ENCODE data around the gene ZNF747.

ZNF747 gene

GRCh38 chr16:30534368-30535105 is at the start of gene ZNF747:
TSS of gene ZNF747 (minus strand) at chr16:30534858. CDS start at chr16:30534679, 179 bp downstream.
- Histone ChIP-seq H3K9me3 (ENCODE audit: control insufficient read depth, insufficient read depth, low read length) (no peaks in the 10 kb centered on the region), H3K9ac (ENCODE audit: low read depth, low read length) (peak within 1 kb of the TSS; percentile 93), H3K4me1 (ENCODE audit: control insufficient read depth, insufficient read depth, low read length) (peaks cover 6% of the 10 kb centered on the region), H3K4me3 (ENCODE audit: low read depth, low read length) (peak within 1 kb of the TSS; percentile 58), H3K36me3 (ENCODE audit: control insufficient read depth, insufficient read depth, low read length) (peaks cover 6% of the 10 kb centered on the region), H3K27me3 (ENCODE audit: control insufficient read depth, insufficient read depth, low read length) (no peaks in the 10 kb centered on the region)

DNA sequence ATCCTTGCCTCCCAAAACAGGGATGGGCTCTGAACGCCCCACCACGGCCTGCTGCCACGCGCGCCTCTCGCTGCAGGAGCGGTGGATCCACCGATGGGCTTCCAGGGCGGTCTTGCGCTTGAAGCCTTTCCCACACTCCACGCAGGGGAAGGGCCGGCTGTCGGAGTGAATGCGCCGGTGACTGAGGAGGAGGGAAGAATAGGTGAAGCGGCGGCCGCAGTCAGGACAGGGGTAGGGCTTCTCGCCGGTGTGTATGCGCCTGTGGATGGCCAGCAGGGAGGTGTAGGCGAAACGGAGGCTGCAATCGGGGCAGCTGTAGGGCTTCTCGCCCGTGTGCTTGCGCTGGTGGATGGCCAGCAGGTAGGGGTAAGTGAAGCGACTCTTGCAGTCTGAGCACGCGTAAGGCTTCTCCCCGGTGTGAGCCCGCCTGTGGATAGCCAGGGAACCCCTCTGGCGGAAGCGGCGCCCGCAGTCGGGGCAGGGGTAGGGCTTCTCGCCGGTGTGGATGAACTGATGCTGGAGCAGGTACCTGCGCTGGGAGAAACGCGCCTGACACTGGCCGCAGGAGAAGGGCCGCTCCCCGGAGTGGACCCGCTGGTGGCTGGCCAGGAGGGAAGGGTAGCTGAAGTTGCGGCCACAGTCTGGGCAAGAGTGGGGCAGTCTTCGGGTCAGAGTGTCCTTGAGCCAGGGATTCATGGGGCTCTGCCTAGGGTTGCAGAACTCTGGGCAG is 48.1 kb upstream of the ZNF747 start:
- no peak overlapping the region for H3K4me3 ChIP-seq (ENCODE audit: low read depth, low read length)
- no peaks in the 10 kb centered on the region for H3K9me3 ChIP-seq (ENCODE audit: control insufficient read depth, insufficient read depth, low read length)
- peaks cover 26% of the 10 kb centered on the region for H3K36me3 ChIP-seq (ENCODE audit: control insufficient read depth, insufficient read depth, low read length)
- no peaks in the 10 kb centered on the region for H3K4me1 ChIP-seq (ENCODE audit: control insufficient read depth, insufficient read depth, low read length)
- H3K27me3 ChIP-seq (ENCODE audit: control insufficient read depth, insufficient read depth, low read length) = no peaks in the 10 kb centered on the region
- no peak overlapping the region for H3K9ac ChIP-seq (ENCODE audit: low read depth, low read length)

GRCh38 chr16:30581457-30581856 is 46.8 kb upstream of the ZNF747 start:
- Histone ChIP-seq H3K4me3 (ENCODE audit: low read depth, low read length) (no peak overlapping the region), H3K27me3 (ENCODE audit: control insufficient read depth, insufficient read depth, low read length) (no peaks in the 10 kb centered on the region), H3K9ac (ENCODE audit: low read depth, low read length) (no peak overlapping the region), H3K4me1 (ENCODE audit: control insufficient read depth, insufficient read depth, low read length) (no peaks in the 10 kb centered on the region), H3K36me3 (ENCODE audit: control insufficient read depth, insufficient read depth, low read length) (peaks cover 26% of the 10 kb centered on the region), H3K9me3 (ENCODE audit: control insufficient read depth, insufficient read depth, low read length) (no peaks in the 10 kb centered on the region)

DNA sequence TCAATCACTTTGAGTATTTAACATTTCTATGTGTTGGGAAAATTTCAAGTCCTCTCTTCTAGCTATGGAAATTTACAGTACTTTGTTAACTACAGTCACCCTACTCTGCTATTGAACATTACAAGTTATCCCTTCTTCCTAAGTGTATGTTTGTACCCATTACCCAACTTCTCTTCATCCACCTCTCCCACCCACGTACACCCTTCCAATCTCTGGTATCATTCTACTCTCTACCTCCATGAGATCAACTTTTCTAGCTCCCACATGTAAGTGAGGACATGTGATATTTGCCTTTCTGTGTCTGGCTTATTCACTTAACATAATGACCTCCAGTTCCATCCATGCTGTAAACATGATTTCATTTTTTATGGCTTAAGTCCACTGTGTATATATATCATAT is 40.0 kb upstream of the ZNF747 start:
- H3K27me3 ChIP-seq (ENCODE audit: control insufficient read depth, insufficient read depth, low read length) = no peaks in the 10 kb centered on the region
- H3K36me3 ChIP-seq (ENCODE audit: control insufficient read depth, insufficient read depth, low read length) = peaks cover 3% of the 10 kb centered on the region
- H3K9me3 ChIP-seq (ENCODE audit: control insufficient read depth, insufficient read depth, low read length) = no peaks in the 10 kb centered on the region
- peaks cover 2% of the 10 kb centered on the region for H3K4me1 ChIP-seq (ENCODE audit: control insufficient read depth, insufficient read depth, low read length)
- no peak overlapping the region for H3K4me3 ChIP-seq (ENCODE audit: low read depth, low read length)
- H3K9ac ChIP-seq (ENCODE audit: low read depth, low read length) = no peak overlapping the region

DNA sequence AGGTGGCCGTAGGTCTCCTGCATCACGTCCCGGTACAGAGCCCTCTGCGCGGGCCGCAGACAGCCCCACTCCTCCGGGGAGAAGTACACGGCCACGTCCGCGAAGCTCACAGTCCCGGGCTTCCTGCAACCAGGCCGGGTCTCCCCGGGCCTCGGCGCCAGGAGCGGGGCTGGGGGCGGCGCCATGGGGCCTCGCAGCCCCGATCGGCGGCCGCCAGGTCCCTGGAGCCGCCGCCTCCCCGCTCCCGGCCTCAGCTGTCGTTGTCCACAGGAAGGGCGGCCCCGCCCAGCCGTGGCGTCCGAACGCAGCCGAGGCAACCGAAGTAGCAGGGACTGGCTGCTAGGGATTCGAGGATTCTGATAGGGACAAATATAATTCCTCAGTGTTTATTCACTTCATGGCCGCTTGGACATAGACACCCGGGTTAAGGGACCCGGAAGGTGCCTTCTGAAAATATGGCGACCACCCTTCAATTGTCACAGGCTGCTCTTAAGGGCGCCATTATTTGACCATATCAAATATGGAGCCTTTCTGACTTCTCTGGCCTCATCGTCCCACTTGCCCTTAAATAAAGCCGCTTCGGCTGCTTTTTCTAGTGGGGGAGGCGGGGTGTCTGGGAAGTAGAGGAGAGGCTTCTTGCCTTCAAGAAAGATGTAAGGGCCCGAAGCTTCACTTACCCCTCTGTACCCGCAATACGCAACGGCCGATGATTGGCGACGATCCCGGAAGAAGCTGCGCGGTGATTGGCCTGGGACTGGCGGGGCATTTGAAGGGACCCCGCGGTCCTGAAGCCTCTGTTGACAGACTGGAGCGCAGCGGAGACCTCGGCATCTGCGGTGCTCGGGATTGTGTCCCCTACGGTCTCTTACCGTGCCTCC is 37.0 kb upstream of the ZNF747 start, which contains the start of gene ZNF688:
Gene ZNF688 (minus strand): TSS at position 270 of the 878 bp plus-strand sequence. CDS start 85 bp downstream, at position 185.
- Histone ChIP-seq H3K27me3 (ENCODE audit: control insufficient read depth, insufficient read depth, low read length) (no peaks in the 10 kb centered on the region), H3K36me3 (ENCODE audit: control insufficient read depth, insufficient read depth, low read length) (no peaks in the 10 kb centered on the region), H3K4me1 (ENCODE audit: control insufficient read depth, insufficient read depth, low read length) (peaks cover 2% of the 10 kb centered on the region), H3K9me3 (ENCODE audit: control insufficient read depth, insufficient read depth, low read length) (no peaks in the 10 kb centered on the region), H3K9ac (ENCODE audit: low read depth, low read length) (peak within 1 kb of the TSS; percentile 83), H3K4me3 (ENCODE audit: low read depth, low read length) (peak within 1 kb of the TSS; percentile 89)

- H3K9me3 ChIP-seq (ENCODE audit: control insufficient read depth, insufficient read depth, low read length) = no peaks in the 10 kb centered on the region
- H3K36me3 ChIP-seq (ENCODE audit: control insufficient read depth, insufficient read depth, low read length) = no peaks in the 10 kb centered on the region
- H3K4me1 ChIP-seq (ENCODE audit: control insufficient read depth, insufficient read depth, low read length) = peaks cover 2% of the 10 kb centered on the region
- peak overlapping the region; percentile 83 for H3K9ac ChIP-seq (ENCODE audit: low read depth, low read length)
- H3K4me3 ChIP-seq (ENCODE audit: low read depth, low read length) = peak overlapping the region; percentile 89
- H3K27me3 ChIP-seq (ENCODE audit: control insufficient read depth, insufficient read depth, low read length) = peaks cover 2% of the 10 kb centered on the region
These were observed 36.2 kb upstream of the ZNF747 start for GRCh38 chr16:30570636-30571444.

DNA sequence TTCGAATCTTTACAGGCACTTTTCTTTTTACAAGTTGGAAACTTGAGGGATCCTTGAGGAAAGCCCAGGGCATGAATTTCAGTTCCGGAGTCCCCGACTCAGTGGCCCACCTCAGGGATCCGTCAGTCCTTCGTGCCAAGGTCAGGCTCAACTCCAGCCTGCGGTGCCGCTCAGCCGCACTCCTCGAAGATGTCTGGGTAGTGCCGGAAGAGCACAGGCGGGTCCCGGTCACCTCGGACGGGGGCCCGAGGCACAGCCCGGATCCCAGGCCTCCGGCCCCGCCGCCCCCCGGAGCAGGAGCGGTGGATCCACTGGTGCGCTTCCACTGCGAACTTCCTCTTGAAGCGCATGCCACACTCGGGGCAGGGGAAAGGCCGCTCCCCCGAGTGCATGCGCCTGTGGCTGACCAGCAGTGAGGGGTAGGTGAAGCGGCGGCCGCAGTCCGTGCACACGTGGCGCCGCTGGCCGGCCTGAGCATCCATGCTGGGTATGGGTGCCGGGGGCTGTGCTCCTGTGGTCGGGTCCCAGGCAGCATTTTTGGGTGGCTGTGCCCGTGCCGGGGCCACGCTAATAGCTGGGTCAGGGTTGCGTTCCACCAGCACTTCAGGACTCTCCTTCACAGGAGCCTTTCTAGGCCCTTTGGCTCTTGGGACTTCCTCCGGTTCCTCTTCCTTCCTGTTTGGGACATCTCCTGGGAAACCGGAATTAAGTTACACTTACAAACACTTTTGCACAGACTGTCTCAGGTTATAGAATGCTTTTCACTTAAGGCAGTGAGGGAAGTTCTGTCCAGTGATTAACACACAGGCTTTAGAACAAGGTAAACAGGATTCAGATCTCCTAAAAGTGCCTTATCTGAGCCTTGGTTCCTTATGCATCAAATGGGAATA is 35.3 kb upstream of the ZNF747 start:
- no peaks in the 10 kb centered on the region for H3K9me3 ChIP-seq (ENCODE audit: control insufficient read depth, insufficient read depth, low read length)
- no peak overlapping the region for H3K9ac ChIP-seq (ENCODE audit: low read depth, low read length)
- H3K4me3 ChIP-seq (ENCODE audit: low read depth, low read length) = no peak overlapping the region
- H3K4me1 ChIP-seq (ENCODE audit: control insufficient read depth, insufficient read depth, low read length) = peaks cover 2% of the 10 kb centered on the region
- H3K27me3 ChIP-seq (ENCODE audit: control insufficient read depth, insufficient read depth, low read length) = peaks cover 2% of the 10 kb centered on the region
- no peaks in the 10 kb centered on the region for H3K36me3 ChIP-seq (ENCODE audit: control insufficient read depth, insufficient read depth, low read length)

DNA sequence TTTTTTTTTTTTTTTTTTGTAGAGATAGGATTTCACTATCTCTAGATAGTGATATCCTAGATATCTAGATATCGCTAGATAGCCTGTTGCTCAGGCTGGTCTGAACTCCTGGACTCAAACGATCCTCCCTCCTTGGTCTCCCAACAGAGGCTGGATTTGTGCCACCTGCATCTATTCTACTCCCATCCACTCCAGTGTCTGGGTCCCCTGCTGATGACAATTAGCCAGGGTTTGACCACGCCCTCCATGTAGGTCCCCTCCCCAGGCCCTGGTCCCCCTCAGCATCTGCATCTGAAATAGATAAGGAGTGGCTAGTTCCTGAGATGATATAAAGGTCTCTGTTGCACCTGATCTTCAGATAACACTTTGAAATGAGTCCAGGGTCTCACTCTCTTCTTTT is 34.6 kb upstream of the ZNF747 start:
- Histone ChIP-seq H3K36me3 (ENCODE audit: control insufficient read depth, insufficient read depth, low read length) (no peaks in the 10 kb centered on the region), H3K9me3 (ENCODE audit: control insufficient read depth, insufficient read depth, low read length) (no peaks in the 10 kb centered on the region), H3K4me1 (ENCODE audit: control insufficient read depth, insufficient read depth, low read length) (peaks cover 2% of the 10 kb centered on the region), H3K27me3 (ENCODE audit: control insufficient read depth, insufficient read depth, low read length) (peaks cover 2% of the 10 kb centered on the region), H3K9ac (ENCODE audit: low read depth, low read length) (no peak overlapping the region), H3K4me3 (ENCODE audit: low read depth, low read length) (no peak overlapping the region)

DNA sequence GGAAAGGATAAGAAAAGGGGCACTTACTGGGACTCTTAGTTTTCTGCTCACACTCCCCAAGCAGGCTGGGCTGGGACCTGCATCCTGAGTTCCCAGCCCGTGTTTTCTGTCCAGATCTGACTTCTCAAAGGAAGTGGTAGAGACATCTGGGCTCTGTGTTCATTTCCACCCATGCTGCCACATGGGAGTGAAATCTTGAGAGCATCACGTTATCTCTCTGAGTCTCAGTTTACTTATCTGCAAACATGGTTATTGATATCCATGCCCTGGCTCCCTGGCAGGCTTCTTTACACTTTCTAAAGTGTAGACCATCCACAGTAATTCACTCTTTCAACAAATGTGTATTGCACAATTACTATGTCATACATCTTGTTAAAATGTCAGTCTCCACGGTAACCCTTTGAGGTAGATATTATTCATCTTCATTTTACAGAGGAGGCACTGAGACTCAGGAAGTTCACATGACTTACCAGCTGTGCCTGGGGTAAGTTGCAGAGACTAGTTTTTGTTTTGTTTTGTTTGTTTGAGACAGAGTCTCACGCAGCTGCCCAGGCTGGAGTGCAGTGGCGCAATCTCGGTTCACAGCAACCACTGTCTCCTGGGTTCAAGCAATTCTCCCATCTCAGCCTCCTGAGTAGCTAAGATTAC is 33.5 kb upstream of the ZNF747 start:
- Histone ChIP-seq H3K27me3 (ENCODE audit: control insufficient read depth, insufficient read depth, low read length) (peaks cover 2% of the 10 kb centered on the region), H3K9ac (ENCODE audit: low read depth, low read length) (no peak overlapping the region), H3K4me3 (ENCODE audit: low read depth, low read length) (no peak overlapping the region), H3K36me3 (ENCODE audit: control insufficient read depth, insufficient read depth, low read length) (no peaks in the 10 kb centered on the region), H3K4me1 (ENCODE audit: control insufficient read depth, insufficient read depth, low read length) (peaks cover 2% of the 10 kb centered on the region), H3K9me3 (ENCODE audit: control insufficient read depth, insufficient read depth, low read length) (no peaks in the 10 kb centered on the region)
